Fibroblast of peridontal ligament (primary cell): ENCODE data around the gene RPS10.

ENCODE experiments used
- DNase-seq: peaks from one replicate; pipeline ENCODE4 v3.0.0-alpha.2; 2010; ENCODE audit errors: extremely low read depth

RPS10 gene

DNA sequence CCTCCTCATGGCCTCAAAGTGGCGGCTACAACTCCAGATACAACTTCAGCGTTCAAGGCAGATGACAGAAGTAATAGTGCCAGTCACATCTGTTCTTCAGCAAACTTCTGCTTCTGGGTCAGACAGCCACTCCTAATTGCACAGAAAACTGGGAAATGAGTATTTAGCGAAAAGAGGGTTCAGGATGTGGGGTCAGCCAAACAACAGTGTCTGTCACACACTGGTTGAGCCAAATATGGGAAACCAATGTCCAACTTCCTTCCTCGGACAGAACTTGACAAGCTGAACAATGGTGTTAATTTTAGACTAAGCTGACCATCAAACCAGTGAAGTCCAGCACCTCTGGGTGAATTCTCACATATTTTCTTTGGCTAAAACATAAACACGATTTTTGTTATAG lies 55.5 kb downstream of the RPS10 start:
- no peak for DNase-seq

GRCh38 chr6:34369385-34369784 lies 56.5 kb downstream of the RPS10 start:
- no peak for DNase-seq
